IMR-90 (cell line): Measurements from ENCODE around the gene TBXAS1. TPM values are rescaled to one million over a fixed set of nuclear protein-coding genes. Genes with fewer than 3 reads are reported as not detected.

Source experiments
- ATAC-seq: fragments of 200-7000 bp; cut with Tn5 transposase; 2 replicates; pipeline ENCODE4 v1.9.1; 2020; ENCODE audit warnings: low read depth, mild to moderate bottlenecking, moderate library complexity
- BruUV-seq: library from RNA; stranded (reverse); fragments of 400-500 nt; replicated peaks from 2 replicates; lab custom pipeline; 2021; lab: Mats Ljungman, UMichigan
- CTCF ChIA-PET: fragments of 300-600 bp; formaldehyde crosslinking; extraction: SDS; loops from one replicate; lab custom pipeline; 2021; ENCODE audit warnings: antibody characterized with exemption; lab: Yijun Ruan, JAX
- POLR2A ChIA-PET: fragments of 300-600 bp; sonication (Branson Sonifier 250); formaldehyde crosslinking; loops from one replicate; lab custom pipeline; 2022; ENCODE audit warnings: antibody characterized with exemption; ENCODE audit not compliant: unreplicated experiment; lab: Charles Lee
- DNase-seq: peaks from one replicate; pipeline ENCODE4 v3.0.0; 2013
- H2AFZ ChIP-seq: replicated peaks from 2 replicates; pipeline ENCODE3; 2013; ENCODE audit warnings: low read length, mild to moderate bottlenecking; ENCODE audit not compliant: poor library complexity
- H2AK5ac ChIP-seq: 2 replicates; pipeline ENCODE4 v1.6.1; 2013; ENCODE audit warnings: low read depth, low read length, inconsistent platforms
- H2AK9ac ChIP-seq: replicated peaks from 2 replicates; pipeline ENCODE3; 2013; ENCODE audit warnings: mild to moderate bottlenecking, low read depth, low read length, moderate library complexity; ENCODE audit not compliant: poor library complexity
- H2BK120ac ChIP-seq: 2 replicates; pipeline ENCODE4 v1.6.1; 2013; ENCODE audit warnings: low read depth, low read length, inconsistent platforms
- H2BK15ac ChIP-seq: 3 replicates; pipeline ENCODE4 v1.6.1; 2013; ENCODE audit warnings: low read depth, low read length, inconsistent platforms
- H2BK20ac ChIP-seq: 2 replicates; pipeline ENCODE4 v1.6.1; 2013; ENCODE audit warnings: low read depth, mild to moderate bottlenecking, inconsistent platforms, low read length, moderate library complexity
- H2BK5ac ChIP-seq: 2 replicates; pipeline ENCODE4 v1.6.1; 2013; ENCODE audit warnings: mild to moderate bottlenecking, low read depth, low read length, inconsistent platforms; ENCODE audit not compliant: poor library complexity, severe bottlenecking
- H3K14ac ChIP-seq: replicated peaks from 2 replicates; pipeline ENCODE4 v1.6.1; 2013; ENCODE audit warnings: low read depth, low read length, inconsistent platforms
- H3K18ac ChIP-seq: 2 replicates; pipeline ENCODE4 v1.6.1; 2013; ENCODE audit warnings: low read depth, low read length, control low read depth
- H3K23ac ChIP-seq: 2 replicates; pipeline ENCODE4 v1.6.1; 2013; ENCODE audit warnings: low read depth, low read length, inconsistent platforms
- H3K27ac ChIP-seq: 2 replicates; pipeline ENCODE4 v1.5.1; 2013; ENCODE audit warnings: mild to moderate bottlenecking, control low read depth, low read length; ENCODE audit not compliant: insufficient read depth
- H3K27me3 ChIP-seq: 2 replicates; pipeline ENCODE4 v1.6.1; 2013; ENCODE audit warnings: low read length; ENCODE audit not compliant: control insufficient read depth, insufficient read depth
- H3K36me3 ChIP-seq: 2 replicates; pipeline ENCODE4 v1.6.1; 2013; ENCODE audit warnings: low read length, mixed read lengths; ENCODE audit not compliant: control insufficient read depth, insufficient read depth
- H3K4ac ChIP-seq: 2 replicates; pipeline ENCODE4 v1.6.1; 2013; ENCODE audit warnings: low read depth, low read length, inconsistent platforms
- H3K4me1 ChIP-seq: 2 replicates; pipeline ENCODE4 v1.6.1; 2013; ENCODE audit warnings: low read length, mixed read lengths; ENCODE audit not compliant: control insufficient read depth, insufficient read depth
- H3K4me2 ChIP-seq: 2 replicates; pipeline ENCODE4 v1.6.1; 2013; ENCODE audit warnings: low read depth, mild to moderate bottlenecking, control low read depth, low read length, moderate library complexity
- H3K4me3 ChIP-seq: 2 replicates; pipeline ENCODE4 v1.5.1; 2013; ENCODE audit warnings: low read depth, mild to moderate bottlenecking, control low read depth, low read length, moderate library complexity; ENCODE audit not compliant: insufficient read depth
- H3K56ac ChIP-seq: 2 replicates; pipeline ENCODE4 v1.6.1; 2013; ENCODE audit warnings: low read length, inconsistent platforms; ENCODE audit not compliant: insufficient read depth; ENCODE audit errors: extremely low read depth
- H3K79me1 ChIP-seq, 2 experiments: 2 replicates each; pipeline ENCODE4 v1.6.1; 2013; ENCODE audit warnings: low read length in 2 of 2, inconsistent platforms in 1 of 2, low read depth in 1 of 2
- H3K9ac ChIP-seq: 2 replicates; pipeline ENCODE4 v1.6.1; 2013; ENCODE audit warnings: low read depth, low read length, control low read depth
- H3K9me1 ChIP-seq: 2 replicates; pipeline ENCODE4 v1.6.1; 2013; ENCODE audit warnings: low read length, inconsistent platforms; ENCODE audit not compliant: insufficient read depth
- H3K9me3 ChIP-seq: 2 replicates; pipeline ENCODE4 v1.6.1; 2013; ENCODE audit warnings: low read length; ENCODE audit not compliant: control insufficient read depth, insufficient read depth
- H4K20me1 ChIP-seq: 2 replicates; pipeline ENCODE4 v1.6.1; 2013; ENCODE audit warnings: low read length, inconsistent platforms; ENCODE audit not compliant: insufficient read depth
- H4K5ac ChIP-seq: 2 replicates; pipeline ENCODE4 v1.6.1; 2013; ENCODE audit warnings: mild to moderate bottlenecking, low read depth, low read length, control low read depth
- H4K8ac ChIP-seq, 2 experiments: 2 replicates each; pipeline ENCODE4 v1.6.1; 2013; ENCODE audit warnings: low read depth in 2 of 2, low read length in 2 of 2, control low read depth in 1 of 2, inconsistent platforms in 1 of 2
- H4K91ac ChIP-seq: 2 replicates; pipeline ENCODE4 v1.6.1; 2013; ENCODE audit warnings: low read depth, low read length, inconsistent platforms; ENCODE audit not compliant: insufficient read depth
- CEBPB ChIP-seq: IDR thresholded peaks from 2 replicates; pipeline ENCODE4 v1.6.1; 2012; ENCODE audit warnings: low read depth, low read length, improper control_type of control experiment
- FOS ChIP-seq: fragments of 150-350 bp; IDR thresholded peaks from 2 replicates; pipeline ENCODE4 v1.6.1; 2016; ENCODE audit warnings: low read depth, low read length
- MAFK ChIP-seq: IDR thresholded peaks from 2 replicates; pipeline ENCODE4 v1.6.1; 2012; ENCODE audit warnings: low read depth, low read length, improper control_type of control experiment
- MXI1 ChIP-seq: IDR thresholded peaks from 2 replicates; pipeline ENCODE4 v1.6.1; 2012; ENCODE audit warnings: low read depth, mild to moderate bottlenecking, low read length, moderate library complexity, borderline replicate concordance
- NFE2L2 ChIP-seq: fragments of 150-350 bp; IDR thresholded peaks from 2 replicates; pipeline ENCODE4 v1.6.1; 2016; ENCODE audit warnings: low read depth, mild to moderate bottlenecking, low read length
- RAD21 ChIP-seq: IDR thresholded peaks from 2 replicates; pipeline ENCODE4 v1.6.1; 2012; ENCODE audit warnings: low read length, improper control_type of control experiment
- RCOR1 ChIP-seq: IDR thresholded peaks from 2 replicates; pipeline ENCODE4 v1.6.1; 2012; ENCODE audit warnings: mild to moderate bottlenecking, low read length, improper control_type of control experiment; ENCODE audit not compliant: insufficient replicate concordance
- RFX5 ChIP-seq: IDR thresholded peaks from 2 replicates; pipeline ENCODE4 v1.8.0; 2012; ENCODE audit warnings: low read depth, mild to moderate bottlenecking, low read length, moderate library complexity
- SMC3 ChIP-seq: fragments of 150-350 bp; IDR thresholded peaks from 2 replicates; pipeline ENCODE4 v1.6.1; 2016; ENCODE audit warnings: low read depth, mild to moderate bottlenecking, antibody characterized with exemption, low read length, moderate library complexity
- WGBS, 2 experiments: methylation state at CpG; one replicate each; pipeline versions ENCODE4 v1.1.5 to v1.1.7; 2013; ENCODE audit warnings: missing lambda C conversion rate in 2 of 2; ENCODE audit not compliant: insufficient read length in 1 of 2; ENCODE audit errors: extremely low coverage in 2 of 2; 5-methylcytosine and 5-hydroxymethylcytosine counted together
- dilution Hi-C: fragments of 300-500 bp; cut with HindIII; formaldehyde crosslinking; loops from one replicate; pipeline ENCODE4 v1.14.3; 2018; ENCODE audit warnings: low sequenced_read_pairs; ENCODE audit not compliant: unreplicated experiment
- in situ Hi-C: fragments of 300-500 bp; cut with MboI; formaldehyde crosslinking; loops from 3 replicates; pipeline ENCODE4 v1.14.3; 2019; ENCODE audit warnings: low sequenced_read_pairs, inconsistent platforms, mixed read lengths
- intact Hi-C: fragments of 100-400 bp; cut with micrococcal nuclease; formaldehyde crosslinking; loops from 2 replicates; pipeline ENCODE4 v1.10.0; 2022
- polyA plus RNA-seq, 3 experiments: library from polyadenylated mRNA; depleted of rRNA; stranded (reverse); fragments of >200 nt; gene quantifications; 2 replicates each; pipeline ENCODE4 v1.2.3, GENCODE V29; 2012; ENCODE audit warnings: low replicate concordance in 1 of 3
- total RNA-seq: library from RNA; depleted of rRNA; stranded (reverse); fragments of >200 nt; gene quantifications from 2 replicates; pipeline ENCODE4 v1.2.3, GENCODE V29; 2012
- TF ChIP-seq, protein P1 (sequence below): fragments of 150-350 bp; IDR thresholded peaks from 2 replicates; pipeline ENCODE4 v1.6.1; 2017; ENCODE audit warnings: mild to moderate bottlenecking, antibody characterized with exemption, low read length, low read depth
- TF ChIP-seq, protein P2 (sequence below): conservative IDR thresholded peaks from 2 replicates; pipeline ENCODE4 v1.5.1; 2012; ENCODE audit warnings: mild to moderate bottlenecking, low read depth, low read length, improper control_type of control experiment

The TBXAS1 gene
- total and polyA plus RNA-seq, 2 of the 4 experiments (the other 2 are of a cell fraction) = 5.9 to 10.8 TPM

DNA sequence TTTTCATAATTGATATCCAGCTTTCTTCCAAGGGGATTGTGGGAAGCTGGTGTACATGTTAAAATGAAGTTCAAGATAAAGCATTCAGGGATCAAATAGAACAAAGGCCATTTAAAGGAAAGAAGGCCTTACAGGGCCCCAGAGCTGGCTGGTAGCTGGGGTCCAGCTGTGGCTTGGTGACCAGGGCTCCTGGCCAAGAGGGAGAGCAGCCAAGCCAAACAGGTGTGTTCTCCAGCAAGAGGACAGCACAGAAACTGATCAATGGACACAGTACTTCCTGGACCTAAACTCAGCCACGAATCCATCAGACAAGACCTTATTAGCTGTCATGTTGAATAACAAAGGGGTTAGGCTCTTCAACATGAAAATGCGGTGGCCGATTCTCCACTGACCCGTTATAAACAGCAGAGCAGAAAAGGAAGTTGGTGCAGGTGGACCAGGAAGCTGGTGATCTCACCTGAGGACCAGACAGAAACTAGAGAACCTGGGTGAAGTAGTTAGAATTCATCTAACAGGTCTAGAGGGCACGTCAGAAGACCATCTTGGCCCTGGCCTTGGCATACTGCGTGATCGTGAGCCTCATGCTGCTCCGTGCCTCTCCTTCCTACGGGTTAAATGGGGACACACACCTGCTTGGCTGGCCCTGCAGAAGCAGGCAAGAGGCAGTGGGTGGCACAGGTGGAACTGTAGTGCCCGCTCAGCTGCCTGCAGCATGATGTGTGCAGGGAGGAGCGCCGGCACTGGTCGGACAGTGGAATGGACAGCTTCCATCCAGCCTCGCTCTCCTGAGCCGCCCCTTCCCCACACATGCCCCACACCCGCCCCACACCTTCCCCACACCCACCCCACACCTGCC is 179.9 kb downstream of the TBXAS1 start (continued):
- TF ChIP-seq CEBPB = no peak

DNA sequence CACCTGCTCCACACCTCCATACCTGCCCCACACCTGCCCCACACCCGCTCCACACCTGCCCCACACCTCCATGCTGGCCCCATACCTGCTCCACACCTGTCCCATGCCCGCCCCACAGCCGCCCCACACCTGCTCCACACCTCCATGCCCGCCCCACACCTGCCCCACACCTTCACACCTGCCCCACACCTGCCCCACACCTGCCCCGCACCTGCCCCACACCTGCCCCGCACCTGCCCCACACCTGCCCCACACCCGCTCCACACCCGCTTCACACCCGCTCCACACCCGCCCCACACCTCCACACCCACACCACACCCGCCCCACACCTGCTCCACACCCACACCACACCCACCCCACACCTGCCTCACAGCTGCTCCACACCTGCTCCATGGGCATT is 180.7 kb downstream of the TBXAS1 start:
- Histone ChIP-seq H2AK5ac (no peak overlapping the region), H3K27me3 (peaks cover 15% of the 10 kb centered on the region), H2BK20ac (no peak overlapping the region), H3K27ac (no peak overlapping the region), H3K14ac (no peak overlapping the region), H3K9ac (no peak overlapping the region), H2AK9ac (no peak overlapping the region), H3K4me1 (no peaks in the 10 kb centered on the region), H4K91ac (no peak overlapping the region), H2AFZ (no peak overlapping the region), H4K20me1 (no peaks in the 10 kb centered on the region), H2BK15ac (no peak overlapping the region), H3K9me1 (peaks cover 6% of the 10 kb centered on the region), H3K4me2 (no peak overlapping the region), H3K79me1 (no peaks in the 10 kb centered on the region), H3K18ac (no peak overlapping the region), H3K4ac (no peak overlapping the region), H3K36me3 (no peaks in the 10 kb centered on the region), H3K23ac (no peak overlapping the region), H3K56ac (no peak overlapping the region), H2BK120ac (no peak overlapping the region), H4K5ac (no peak overlapping the region), H3K4me3 (no peak overlapping the region), H3K9me3 (no peaks in the 10 kb centered on the region), H2BK5ac (no peak overlapping the region), H4K8ac (no peak overlapping the region)
- POLR2A ChIA-PET = no interaction called here
- dilution Hi-C loops = no loop called here
- no peak for ATAC-seq
- CTCF ChIA-PET = no interaction called here
- no peak for DNase-seq
- WGBS, 2 experiments = 50% methylated on average over 2 of the region's 11 CpGs; no CpG with 5 or more reads in 1 of the 2 experiments
- TF ChIP-seq MXI1 (no peak), MAFK (no peak), RAD21 (no peak), CEBPB (no peak), RFX5 (no peak), FOS (no peak), SMC3 (no peak), NFE2L2 (no peak), RCOR1 (no peak)
- TF ChIP-seq, protein P1, sequence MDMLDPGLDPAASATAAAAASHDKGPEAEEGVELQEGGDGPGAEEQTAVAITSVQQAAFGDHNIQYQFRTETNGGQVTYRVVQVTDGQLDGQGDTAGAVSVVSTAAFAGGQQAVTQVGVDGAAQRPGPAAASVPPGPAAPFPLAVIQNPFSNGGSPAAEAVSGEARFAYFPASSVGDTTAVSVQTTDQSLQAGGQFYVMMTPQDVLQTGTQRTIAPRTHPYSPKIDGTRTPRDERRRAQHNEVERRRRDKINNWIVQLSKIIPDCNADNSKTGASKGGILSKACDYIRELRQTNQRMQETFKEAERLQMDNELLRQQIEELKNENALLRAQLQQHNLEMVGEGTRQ = no peak
- TF ChIP-seq, protein P2, sequence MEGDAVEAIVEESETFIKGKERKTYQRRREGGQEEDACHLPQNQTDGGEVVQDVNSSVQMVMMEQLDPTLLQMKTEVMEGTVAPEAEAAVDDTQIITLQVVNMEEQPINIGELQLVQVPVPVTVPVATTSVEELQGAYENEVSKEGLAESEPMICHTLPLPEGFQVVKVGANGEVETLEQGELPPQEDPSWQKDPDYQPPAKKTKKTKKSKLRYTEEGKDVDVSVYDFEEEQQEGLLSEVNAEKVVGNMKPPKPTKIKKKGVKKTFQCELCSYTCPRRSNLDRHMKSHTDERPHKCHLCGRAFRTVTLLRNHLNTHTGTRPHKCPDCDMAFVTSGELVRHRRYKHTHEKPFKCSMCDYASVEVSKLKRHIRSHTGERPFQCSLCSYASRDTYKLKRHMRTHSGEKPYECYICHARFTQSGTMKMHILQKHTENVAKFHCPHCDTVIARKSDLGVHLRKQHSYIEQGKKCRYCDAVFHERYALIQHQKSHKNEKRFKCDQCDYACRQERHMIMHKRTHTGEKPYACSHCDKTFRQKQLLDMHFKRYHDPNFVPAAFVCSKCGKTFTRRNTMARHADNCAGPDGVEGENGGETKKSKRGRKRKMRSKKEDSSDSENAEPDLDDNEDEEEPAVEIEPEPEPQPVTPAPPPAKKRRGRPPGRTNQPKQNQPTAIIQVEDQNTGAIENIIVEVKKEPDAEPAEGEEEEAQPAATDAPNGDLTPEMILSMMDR = no peak
- intact Hi-C loops = no loop called here
- in situ Hi-C loops = loop anchor here (10.0 kb wide), 2 partner anchors 365 to 575 kb away; no protein-coding TSS in a partner anchor
- BruUV-seq = no TSS peak
